OCI-LY1 (cell line): ENCODE results near the gene IFT52.
"Not testable (repeated sequence)": the region's sequence is repeated elsewhere in the genome, so short reads cannot be mapped to it uniquely, and the experiment has no call there.

Experiments
- CTCF ChIP-seq: fragments of 200-600 bp; sonication (generic), shearing (Covaris generic); IDR thresholded peaks from 2 replicates; pipeline ENCODE4 v1.5.1; 2017; ENCODE audit warnings: mild to moderate bottlenecking, antibody characterized with exemption, low read length, moderate library complexity, mixed read lengths
- EZH2 ChIP-seq: fragments of 200-600 bp; sonication (generic), shearing (Covaris generic); IDR thresholded peaks from 2 replicates; pipeline ENCODE4 v1.8.0; 2017; ENCODE audit warnings: borderline replicate concordance, mixed run types, mild to moderate bottlenecking, antibody characterized with exemption, low read length, moderate library complexity, mixed read lengths

GRCh38 chr20:43651650-43652184 is 61.0 kb downstream of the IFT52 start:
- TF ChIP-seq EZH2, CTCF: not testable (repeated sequence)
